DOHH2 (cell line): Measurements from ENCODE around the gene HIVEP3.

Experiments used
- H3F3A ChIP-seq: fragments of 200-600 bp; sonication (generic), shearing (Covaris generic); 2 replicates; pipeline ENCODE4 v1.6.0; 2016; ENCODE audit warnings: antibody characterized with exemption, mild to moderate bottlenecking; ENCODE audit not compliant: control insufficient read depth, insufficient read depth
- H3K27ac ChIP-seq: fragments of 200-600 bp; sonication (generic); 2 replicates; pipeline ENCODE4 v1.5.1; 2014; ENCODE audit warnings: low read depth, mild to moderate bottlenecking, low read length, moderate library complexity
- H3K27me3 ChIP-seq: fragments of 200-600 bp; sonication (generic); 2 replicates; pipeline ENCODE4 v1.6.1; 2014; ENCODE audit warnings: mild to moderate bottlenecking, low read length, mixed read lengths; ENCODE audit not compliant: control insufficient read depth
- H3K36me3 ChIP-seq: fragments of 200-600 bp; sonication (generic); 2 replicates; pipeline ENCODE4 v1.6.1; 2014; ENCODE audit warnings: mild to moderate bottlenecking, low read length, moderate library complexity, mixed read lengths; ENCODE audit not compliant: control insufficient read depth
- H3K4me1 ChIP-seq: fragments of 200-600 bp; sonication (generic); 2 replicates; pipeline ENCODE4 v1.6.1; 2014; ENCODE audit warnings: mild to moderate bottlenecking, low read length, mixed read lengths; ENCODE audit not compliant: control insufficient read depth
- H3K4me2 ChIP-seq: fragments of 200-600 bp; sonication (generic); 2 replicates; pipeline ENCODE4 v1.6.0; 2014; ENCODE audit warnings: mild to moderate bottlenecking, low read length, moderate library complexity
- H3K4me3 ChIP-seq: fragments of 200-600 bp; sonication (generic); 2 replicates; pipeline ENCODE4 v1.5.1; 2014; ENCODE audit warnings: mild to moderate bottlenecking, low read length, mixed read lengths
- H3K79me2 ChIP-seq: fragments of 200-600 bp; sonication (generic); 2 replicates; pipeline ENCODE4 v1.6.1; 2014; ENCODE audit warnings: mild to moderate bottlenecking, low read length, mixed read lengths; ENCODE audit not compliant: control insufficient read depth
- H3K9me2 ChIP-seq: fragments of 200-600 bp; sonication (generic); replicated peaks from 2 replicates; pipeline ENCODE4 v1.6.1; 2014; ENCODE audit warnings: mild to moderate bottlenecking, low read length, mixed read lengths; ENCODE audit not compliant: control insufficient read depth
- H3K9me3 ChIP-seq: fragments of 200-600 bp; sonication (generic); 2 replicates; pipeline ENCODE4 v1.6.1; 2014; ENCODE audit warnings: antibody characterized with exemption, low read length, mixed read lengths; ENCODE audit not compliant: control insufficient read depth, insufficient read depth
- H4K20me1 ChIP-seq: fragments of 200-600 bp; sonication (generic); 2 replicates; pipeline ENCODE4 v1.6.0; 2014; ENCODE audit warnings: low read depth, mild to moderate bottlenecking, antibody characterized with exemption, low read length, moderate library complexity; ENCODE audit not compliant: control insufficient read depth, insufficient read depth
- CTCF ChIP-seq: fragments of 200-600 bp; sonication (generic); IDR thresholded peaks from one replicate; pipeline ENCODE4 v1.5.1; 2014; ENCODE audit warnings: antibody characterized with exemption, mild to moderate bottlenecking, low read depth, low read length; ENCODE audit not compliant: poor library complexity, severe bottlenecking
- EZH2phosphoT487 ChIP-seq: fragments of 200-600 bp; sonication (generic); IDR thresholded peaks from 2 replicates; pipeline ENCODE4 v1.6.1; 2017; ENCODE audit warnings: borderline replicate concordance, mild to moderate bottlenecking, antibody characterized with exemption, low read length, moderate library complexity, mixed read lengths

Gene HIVEP3

GRCh38 chr1:41598325-41598724 is 320.4 kb downstream of the HIVEP3 start:
- Histone ChIP-seq H3K79me2 (no peaks in the 10 kb centered on the region), H3K4me2 (no peak overlapping the region), H4K20me1 (no peaks in the 10 kb centered on the region), H3F3A (no peaks in the 10 kb centered on the region), H3K9me2 (no peaks in the 10 kb centered on the region), H3K27ac (no peak overlapping the region), H3K4me1 (no peaks in the 10 kb centered on the region), H3K36me3 (no peaks in the 10 kb centered on the region), H3K27me3 (peaks cover 3% of the 10 kb centered on the region; the same call in 1 of the 2 replicates), H3K4me3 (no peak overlapping the region), H3K9me3 (no peaks in the 10 kb centered on the region)
- TF ChIP-seq EZH2phosphoT487: no peak
- TF ChIP-seq CTCF: no peak

- no peaks in the 10 kb centered on the region for H3K79me2 ChIP-seq
- no peaks in the 10 kb centered on the region for H4K20me1 ChIP-seq
- H3K27me3 ChIP-seq: no peaks in the 10 kb centered on the region
- no peak overlapping the region for H3K27ac ChIP-seq
- no peaks in the 10 kb centered on the region for H3K9me3 ChIP-seq
- TF ChIP-seq EZH2phosphoT487 (no peak), CTCF (no peak)
- H3K36me3 ChIP-seq: no peaks in the 10 kb centered on the region
- no peak overlapping the region for H3K4me2 ChIP-seq
- H3F3A ChIP-seq: no peaks in the 10 kb centered on the region
- no peaks in the 10 kb centered on the region for H3K9me2 ChIP-seq
- no peaks in the 10 kb centered on the region for H3K4me1 ChIP-seq
- no peak overlapping the region for H3K4me3 ChIP-seq
These were observed 326.1 kb downstream of the HIVEP3 start for GRCh38 chr1:41592451-41593125.

- Histone ChIP-seq H3K79me2 (no peaks in the 10 kb centered on the region), H3K4me2 (no peak overlapping the region), H3K36me3 (no peaks in the 10 kb centered on the region), H3K4me1 (no peaks in the 10 kb centered on the region), H4K20me1 (no peaks in the 10 kb centered on the region), H3K9me2 (no peaks in the 10 kb centered on the region), H3F3A (no peaks in the 10 kb centered on the region), H3K4me3 (no peak overlapping the region), H3K27ac (no peak overlapping the region), H3K9me3 (no peaks in the 10 kb centered on the region), H3K27me3 (no peaks in the 10 kb centered on the region)
- no peak for TF ChIP-seq CTCF
- TF ChIP-seq EZH2phosphoT487: no peak
These were observed 326.8 kb downstream of the HIVEP3 start for GRCh38 chr1:41591891-41592290.
